Retina (tissue), 1 donor: ENCODE measurements around the gene STUB1.

Experiments
- DNase-seq: peaks from one replicate; pipeline ENCODE4 v3.0.0-alpha.2; 2016

STUB1 gene

DNA sequence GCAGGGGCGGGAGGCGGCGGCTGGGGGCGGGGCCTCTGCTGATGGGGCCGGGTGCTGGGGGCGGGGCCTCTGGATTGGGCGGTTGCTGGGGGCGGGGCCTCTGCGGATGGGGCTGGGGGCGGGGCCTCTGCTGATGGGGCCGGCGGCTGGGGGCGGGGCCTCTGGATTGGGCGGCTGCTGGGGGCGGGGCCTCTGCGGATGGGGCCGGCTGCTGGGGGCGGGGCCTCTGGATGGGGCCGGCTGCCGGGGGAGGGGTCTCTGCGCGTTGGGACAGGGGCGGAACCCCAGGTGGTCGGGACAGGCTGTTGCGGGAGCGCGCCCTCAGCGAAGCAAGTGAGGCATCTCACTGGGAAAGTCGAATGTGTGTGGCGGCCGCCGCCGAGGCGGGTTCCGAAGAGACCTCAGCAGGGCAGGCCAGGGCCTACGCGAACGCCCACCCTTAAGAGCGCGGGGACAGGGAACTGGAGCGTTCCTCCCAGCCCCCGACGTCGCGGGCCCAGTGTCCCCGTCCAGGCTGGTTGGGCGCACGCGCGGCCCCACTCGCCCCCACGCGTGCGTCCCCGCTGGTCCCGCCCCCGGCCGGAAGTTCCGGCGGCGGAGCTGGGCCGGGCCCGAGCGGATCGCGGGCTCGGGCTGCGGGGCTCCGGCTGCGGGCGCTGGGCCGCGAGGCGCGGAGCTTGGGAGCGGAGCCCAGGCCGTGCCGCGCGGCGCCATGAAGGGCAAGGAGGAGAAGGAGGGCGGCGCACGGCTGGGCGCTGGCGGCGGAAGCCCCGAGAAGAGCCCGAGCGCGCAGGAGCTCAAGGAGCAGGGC, at the start of gene STUB1:
Gene STUB1 (plus strand): TSS at position 597 of the 811 bp plus-strand sequence. CDS start 116 bp downstream, at position 713.
- DNase-seq: peak; percentile 90

DNA sequence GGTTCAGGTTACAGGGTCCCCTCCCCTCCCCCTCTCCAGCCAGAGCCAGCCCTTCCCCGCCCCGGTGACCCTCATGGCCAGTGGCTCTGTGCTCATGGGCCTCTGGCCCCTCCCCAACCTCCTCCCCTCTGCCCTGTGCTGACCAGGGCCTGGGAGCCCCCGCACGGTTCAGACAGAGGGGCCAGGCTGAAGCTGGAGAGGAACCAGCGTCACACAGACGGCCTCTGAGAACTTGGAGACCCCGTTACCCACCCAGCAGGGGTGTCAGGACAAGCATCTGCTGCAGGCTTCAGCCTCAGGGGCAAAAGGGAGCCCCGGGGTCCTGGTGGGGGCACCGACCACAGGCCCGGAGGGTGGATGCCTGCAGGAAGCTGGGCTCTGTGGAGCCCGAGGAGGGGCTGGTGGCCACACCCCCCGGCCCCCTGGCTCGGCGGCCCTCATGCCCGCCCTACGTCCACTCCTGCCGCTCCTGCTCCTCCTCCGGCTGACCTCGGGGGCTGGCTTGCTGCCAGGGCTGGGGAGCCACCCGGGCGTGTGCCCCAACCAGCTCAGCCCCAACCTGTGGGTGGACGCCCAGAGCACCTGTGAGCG, 49.3 kb upstream of the STUB1 start, which contains the start of gene WFIKKN1:
Gene WFIKKN1 (plus strand): TSS at position 171 of the 591 bp plus-strand sequence. CDS start 269 bp downstream, at position 440.
- DNase-seq: peak; percentile 73

DNA sequence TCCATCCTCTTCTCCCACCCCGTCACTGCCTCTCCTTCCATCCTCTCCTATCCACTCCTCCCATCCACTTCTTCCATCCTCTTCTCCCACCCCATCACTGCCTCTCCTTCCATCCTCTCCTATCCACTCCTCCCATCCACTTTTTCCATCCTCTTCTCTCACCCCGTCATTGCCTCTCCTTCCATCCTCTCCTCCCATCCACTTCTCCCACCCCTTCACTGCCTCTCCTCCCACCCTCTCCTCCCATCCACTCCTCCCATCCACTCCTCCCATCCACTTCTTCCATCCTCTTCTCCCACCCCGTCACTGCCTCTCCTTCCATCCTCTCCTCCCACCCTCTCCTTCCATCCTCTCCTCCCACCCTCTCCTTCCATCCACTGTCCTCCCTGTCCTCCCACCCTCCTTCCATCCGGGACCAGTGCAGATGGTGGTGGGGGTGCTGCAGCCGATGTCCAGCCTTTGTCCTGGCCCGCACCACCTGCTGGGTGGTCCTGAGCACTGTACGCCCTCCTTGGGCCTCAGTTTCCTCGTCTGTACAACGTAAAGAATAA, 48.3 kb upstream of the STUB1 start:
- no peak for DNase-seq

DNA sequence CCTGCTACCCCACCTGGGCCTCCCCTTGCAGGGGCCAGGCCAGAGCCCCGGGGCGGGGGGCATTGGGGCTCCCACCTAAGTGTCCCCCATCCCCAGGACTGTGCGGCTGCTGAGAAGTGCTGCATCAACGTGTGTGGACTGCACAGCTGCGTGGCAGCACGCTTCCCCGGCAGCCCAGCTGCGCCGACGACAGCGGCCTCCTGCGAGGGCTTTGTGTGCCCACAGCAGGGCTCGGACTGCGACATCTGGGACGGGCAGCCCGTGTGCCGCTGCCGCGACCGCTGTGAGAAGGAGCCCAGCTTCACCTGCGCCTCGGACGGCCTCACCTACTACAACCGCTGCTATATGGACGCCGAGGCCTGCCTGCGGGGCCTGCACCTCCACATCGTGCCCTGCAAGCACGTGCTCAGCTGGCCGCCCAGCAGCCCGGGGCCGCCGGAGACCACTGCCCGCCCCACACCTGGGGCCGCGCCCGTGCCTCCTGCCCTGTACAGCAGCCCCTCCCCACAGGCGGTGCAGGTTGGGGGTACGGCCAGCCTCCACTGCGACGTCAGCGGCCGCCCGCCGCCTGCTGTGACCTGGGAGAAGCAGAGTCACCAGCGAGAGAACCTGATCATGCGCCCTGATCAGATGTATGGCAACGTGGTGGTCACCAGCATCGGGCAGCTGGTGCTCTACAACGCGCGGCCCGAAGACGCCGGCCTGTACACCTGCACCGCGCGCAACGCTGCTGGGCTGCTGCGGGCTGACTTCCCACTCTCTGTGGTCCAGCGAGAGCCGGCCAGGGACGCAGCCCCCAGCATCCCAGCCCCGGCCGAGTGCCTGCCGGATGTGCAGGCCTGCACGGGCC, 47.5 kb upstream of the STUB1 start:
- DNase-seq: no peak

DNA sequence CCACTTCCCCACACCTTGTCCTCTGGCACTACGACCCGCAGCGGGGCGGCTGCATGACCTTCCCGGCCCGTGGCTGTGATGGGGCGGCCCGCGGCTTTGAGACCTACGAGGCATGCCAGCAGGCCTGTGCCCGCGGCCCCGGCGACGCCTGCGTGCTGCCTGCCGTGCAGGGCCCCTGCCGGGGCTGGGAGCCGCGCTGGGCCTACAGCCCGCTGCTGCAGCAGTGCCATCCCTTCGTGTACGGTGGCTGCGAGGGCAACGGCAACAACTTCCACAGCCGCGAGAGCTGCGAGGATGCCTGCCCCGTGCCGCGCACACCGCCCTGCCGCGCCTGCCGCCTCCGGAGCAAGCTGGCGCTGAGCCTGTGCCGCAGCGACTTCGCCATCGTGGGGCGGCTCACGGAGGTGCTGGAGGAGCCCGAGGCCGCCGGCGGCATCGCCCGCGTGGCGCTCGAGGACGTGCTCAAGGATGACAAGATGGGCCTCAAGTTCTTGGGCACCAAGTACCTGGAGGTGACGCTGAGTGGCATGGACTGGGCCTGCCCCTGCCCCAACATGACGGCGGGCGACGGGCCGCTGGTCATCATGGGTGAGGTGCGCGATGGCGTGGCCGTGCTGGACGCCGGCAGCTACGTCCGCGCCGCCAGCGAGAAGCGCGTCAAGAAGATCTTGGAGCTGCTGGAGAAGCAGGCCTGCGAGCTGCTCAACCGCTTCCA, 46.7 kb upstream of the STUB1 start:
- DNase-seq: no peak

DNA sequence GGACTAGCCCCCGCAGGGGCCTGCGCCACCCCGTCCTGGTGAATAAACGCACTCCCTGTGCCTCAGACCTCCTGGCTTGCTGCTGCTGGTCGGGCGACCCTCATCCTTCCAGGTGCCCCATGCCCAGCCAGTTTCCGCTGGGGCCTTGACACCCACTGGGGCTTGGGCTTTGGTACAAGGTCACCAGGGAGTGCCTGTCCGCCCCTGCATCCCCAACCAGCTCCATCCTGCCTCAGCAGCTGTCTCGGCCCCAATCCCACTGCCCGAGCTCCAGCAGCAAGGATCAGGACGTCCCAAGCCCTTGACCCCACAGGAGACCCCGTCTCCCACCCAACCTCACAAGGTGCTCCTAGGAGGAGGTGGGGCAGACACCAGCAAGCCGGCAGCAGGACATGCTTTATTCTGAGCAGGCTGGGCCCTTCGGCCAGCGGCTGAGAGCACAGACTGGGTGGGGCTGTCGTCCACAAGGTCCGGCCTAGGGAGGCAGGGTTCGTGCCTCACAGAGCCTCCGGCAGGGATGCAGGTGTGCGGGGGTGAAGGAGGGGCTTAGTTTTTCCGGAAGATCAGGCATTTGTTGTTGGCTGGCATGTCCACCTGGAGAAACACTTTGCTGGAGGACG, 46.0 kb upstream of the STUB1 start:
- no peak for DNase-seq

DNA sequence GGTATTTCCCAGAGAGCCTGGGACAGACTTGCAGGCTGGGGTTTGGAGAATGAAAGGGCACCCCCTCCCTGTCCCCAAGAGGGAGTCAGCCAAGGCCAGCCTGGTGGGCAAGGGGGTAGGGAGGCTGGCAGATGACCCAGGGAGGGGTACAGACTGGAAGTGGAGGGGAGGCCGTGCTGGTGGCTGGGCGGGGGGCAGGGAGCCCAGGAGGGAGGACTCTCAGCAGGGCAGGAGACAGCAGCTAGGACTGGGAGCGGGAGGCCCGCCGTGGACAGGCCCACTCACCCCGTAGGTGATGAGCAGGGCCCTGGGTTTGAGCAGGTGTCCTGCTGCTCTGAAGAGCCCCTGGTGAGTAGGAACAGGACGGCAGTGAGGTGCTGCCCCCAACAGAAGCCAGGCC, 45.2 kb upstream of the STUB1 start:
- no peak for DNase-seq

DNA sequence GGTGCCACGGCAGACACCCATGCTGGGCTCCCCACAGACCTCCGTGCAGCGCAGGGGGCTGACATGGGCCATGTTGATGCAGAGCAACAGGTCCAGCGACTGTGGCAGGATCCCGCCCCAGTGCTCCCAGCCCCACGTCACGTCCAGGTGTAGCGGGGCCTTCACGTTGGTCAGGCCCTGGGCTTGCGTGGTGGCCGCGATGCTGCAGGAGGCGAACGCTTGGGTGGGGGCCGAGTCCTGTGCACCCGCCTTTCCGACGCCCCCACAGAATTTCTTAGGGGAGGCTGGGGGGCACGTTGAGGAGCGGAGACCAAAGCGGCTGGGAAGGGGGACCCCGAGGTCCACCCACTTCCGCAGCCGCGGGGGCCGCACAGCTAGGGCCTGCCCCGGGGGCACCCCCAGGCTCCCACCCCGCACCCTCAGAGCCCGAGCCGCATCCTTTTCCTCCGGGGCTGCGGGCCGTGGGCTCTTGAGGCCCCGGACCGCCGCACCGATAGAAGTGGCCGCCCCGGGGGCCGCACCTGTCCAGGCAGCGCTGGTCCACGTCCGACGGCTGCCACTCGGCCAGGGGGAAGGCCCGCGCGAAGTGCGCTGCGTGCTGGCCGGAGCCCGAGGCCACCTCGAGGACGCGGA, 44.5 kb upstream of the STUB1 start:
- DNase-seq: no peak

DNA sequence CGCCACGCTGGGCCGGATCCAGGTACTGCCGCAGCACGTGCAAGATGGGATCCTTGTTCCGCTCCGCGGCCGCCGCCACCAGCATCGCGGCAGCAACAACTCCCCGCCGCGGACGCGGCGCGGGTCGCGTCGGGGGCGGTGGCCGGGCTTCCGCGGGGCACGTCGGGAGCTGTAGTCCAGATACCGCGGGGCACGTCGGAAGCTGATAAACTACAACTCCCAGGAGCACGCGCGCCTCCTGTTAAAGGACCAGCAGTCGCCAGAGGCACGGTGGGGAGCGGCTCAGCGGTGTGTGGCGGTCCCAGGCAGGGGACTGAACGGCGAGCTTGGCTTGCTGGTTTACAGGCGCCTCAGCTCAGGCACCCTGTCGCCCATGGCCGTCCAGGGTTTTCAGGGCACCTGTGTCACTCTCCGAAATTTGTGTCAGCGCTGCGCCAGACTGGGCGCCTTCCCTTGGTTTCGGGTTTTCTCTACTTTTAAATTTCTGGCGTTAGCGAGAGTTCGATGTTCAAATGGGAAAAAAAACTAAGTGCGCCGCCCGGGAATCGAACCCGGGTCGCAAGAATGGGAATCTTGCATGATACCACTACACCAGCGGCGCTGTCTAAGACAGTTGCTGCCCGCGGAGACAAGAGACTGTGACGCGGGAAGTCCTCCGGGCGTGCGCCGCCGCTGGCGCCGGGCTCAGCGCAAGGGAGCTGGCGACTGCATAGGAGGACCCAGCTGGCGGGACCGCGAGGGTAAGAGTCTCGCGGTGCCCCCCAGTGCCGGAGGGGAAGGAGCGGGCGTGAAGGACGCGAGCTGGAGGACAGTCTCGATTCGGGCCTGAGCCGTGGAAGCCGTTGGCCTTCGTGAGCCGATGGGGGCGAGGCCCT, 43.8 kb upstream of the STUB1 start, which contains the start of gene METTL26:
Gene METTL26 (minus strand): TSS at position 100 of the 875 bp plus-strand sequence. CDS start 15 bp downstream, at position 85.
- DNase-seq: peak; percentile 99

DNA sequence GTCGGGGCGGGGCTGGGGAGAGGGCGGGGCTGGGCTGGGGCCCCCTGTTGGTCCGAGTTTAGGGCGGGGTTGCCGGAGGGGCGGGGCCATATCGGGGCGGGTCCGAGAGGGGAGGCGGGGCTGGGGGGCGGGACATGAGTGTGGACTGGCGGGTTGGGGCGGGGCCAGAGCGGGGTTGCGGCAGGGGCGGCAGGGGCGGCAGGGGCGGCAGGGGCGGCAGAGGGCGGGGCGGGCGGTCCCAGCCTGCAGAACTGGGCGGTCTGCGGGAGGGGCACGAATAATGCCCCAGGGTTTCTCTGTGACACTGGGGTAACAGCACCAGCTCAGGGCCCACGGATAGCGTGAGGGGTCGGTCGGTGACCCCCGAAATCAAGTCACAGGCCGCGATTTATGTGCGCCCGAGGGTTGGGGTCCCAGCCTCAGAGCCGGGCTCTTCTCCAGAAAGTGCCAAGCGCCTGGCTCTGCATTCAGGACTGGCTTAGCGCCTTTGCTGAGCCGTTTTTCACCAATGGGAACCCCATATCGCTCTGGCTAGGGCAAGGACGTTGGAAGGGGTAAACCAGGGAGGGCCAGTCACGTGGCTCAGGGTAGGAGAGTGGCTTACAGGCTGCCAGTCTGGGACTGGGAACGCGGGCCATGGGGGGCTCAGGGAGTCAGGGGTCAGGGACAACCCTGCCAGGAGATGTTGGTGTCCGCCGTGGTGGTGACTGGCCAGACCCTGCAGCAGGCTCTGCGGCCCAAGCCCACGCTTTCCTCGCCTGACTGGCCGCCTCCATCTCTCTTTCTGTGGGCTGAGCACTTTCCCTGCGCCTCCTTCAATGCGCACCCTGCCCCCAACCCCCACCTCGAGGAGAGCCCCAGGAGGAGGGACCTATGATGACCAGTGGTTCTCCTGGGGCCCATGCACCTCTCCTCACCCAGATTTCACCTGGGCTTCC, 42.9 kb upstream of the STUB1 start:
- peak; percentile 76 for DNase-seq

DNA sequence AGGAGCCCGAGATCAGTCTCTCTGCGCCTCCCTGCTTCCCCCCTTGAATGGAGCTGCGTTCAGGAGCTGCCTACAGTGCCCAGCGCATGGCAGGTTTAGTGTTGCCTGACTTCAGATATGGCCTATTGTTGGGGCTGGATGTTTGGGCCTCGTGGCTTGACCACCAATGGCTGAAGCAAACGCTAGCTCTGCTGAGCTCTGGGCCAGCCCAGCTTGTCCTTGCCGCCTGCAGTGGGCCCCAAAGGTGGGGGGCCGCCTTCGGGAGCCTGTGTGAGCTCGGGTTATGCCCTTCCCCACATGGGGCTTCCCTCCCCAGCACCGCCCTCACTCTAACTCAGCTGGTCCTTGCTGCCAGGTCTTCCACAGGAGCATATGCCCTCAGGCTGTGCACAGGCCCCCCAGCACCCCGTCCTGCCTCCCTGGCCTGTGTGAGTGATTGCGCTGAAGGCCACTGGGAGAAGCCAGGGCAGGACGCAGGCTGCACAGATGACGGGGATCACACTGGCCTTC, 42.1 kb upstream of the STUB1 start:
- no peak for DNase-seq

DNA sequence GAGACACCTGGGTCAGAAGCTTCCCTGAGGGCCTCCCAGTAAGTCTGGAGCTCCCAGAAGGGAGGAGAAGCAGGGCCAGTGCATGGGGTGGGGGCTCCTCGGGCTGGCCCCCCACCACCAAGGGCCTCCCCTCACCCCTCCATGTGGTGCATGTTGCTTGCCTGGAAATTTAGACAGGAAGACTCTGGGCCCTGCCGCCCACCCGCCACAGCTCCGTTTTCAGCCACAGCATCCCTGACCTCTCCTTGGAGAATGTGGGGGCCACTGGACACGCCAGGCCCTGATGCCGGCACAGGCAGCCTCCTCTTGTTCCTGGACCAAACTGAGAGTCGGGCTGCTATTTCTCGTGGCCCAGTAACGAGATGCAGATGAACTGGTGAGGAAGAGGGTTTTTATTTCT, 41.4 kb upstream of the STUB1 start:
- no peak for DNase-seq

DNA sequence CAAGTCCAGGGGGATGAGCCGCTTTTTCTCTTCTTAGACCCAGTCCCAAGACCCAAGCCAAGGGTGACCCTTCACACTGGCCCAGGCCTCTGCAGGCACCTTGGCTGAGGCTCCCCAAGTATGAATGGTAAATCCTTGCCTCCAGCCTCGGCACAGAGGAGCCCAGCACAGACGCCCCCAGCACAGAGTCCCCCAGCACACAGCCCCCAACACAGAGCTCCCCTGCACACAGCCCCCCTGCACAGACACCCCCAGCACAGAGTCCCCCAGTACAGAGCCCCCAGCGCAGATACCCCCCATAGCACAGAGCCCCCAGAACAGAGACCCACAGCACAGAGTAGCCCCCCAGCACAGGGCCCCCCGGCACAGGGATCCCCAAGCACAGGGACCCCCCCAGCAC, 39.6 kb upstream of the STUB1 start:
- DNase-seq: no peak

DNA sequence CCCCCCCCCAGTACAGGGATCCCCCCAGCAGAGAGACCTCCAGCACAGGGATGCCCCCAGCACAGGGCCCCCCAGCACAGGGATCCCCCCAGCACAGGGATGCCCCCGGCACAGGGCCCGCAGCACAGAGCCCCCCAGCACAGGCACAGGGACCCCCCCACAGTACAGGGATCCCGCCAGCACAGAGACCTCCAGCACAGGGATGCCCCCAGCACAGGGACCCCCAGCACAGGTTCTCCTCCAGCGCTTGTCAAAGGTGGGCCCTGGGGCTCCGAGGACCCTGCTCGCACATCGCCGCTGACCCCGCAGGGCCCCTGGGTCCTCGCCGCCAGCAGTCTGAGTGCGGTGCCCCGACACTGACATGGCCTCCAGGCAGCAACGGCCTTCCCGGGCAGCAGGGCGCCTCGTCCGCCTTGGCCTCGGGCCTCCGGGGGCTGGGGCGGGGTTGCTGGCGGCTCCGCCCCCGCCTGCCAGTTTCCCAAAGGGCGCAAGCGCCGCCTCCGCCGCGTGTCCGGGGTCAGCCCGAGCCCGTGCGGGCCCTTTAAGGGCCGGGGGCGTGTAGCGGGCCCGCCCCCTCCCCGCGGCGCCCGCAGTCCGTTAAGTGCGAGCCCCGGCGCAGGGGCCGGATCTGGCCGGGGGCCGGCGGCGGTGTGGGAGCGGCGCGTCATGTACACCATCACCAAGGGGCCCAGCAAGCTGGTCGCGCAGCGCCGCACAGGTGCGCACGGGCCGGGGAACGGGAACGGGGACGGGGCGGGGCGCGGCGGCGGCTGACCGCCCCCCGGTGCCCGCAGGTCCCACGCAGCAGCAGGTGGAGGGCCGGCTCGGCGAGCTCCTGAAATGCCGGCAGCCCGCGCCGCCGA, 38.7 kb upstream of the STUB1 start, which contains the start of gene MCRIP2:
Gene MCRIP2 (plus strand): TSS at position 503 of the 863 bp plus-strand sequence. CDS start 164 bp downstream, at position 667.
- DNase-seq: peak; percentile 86

DNA sequence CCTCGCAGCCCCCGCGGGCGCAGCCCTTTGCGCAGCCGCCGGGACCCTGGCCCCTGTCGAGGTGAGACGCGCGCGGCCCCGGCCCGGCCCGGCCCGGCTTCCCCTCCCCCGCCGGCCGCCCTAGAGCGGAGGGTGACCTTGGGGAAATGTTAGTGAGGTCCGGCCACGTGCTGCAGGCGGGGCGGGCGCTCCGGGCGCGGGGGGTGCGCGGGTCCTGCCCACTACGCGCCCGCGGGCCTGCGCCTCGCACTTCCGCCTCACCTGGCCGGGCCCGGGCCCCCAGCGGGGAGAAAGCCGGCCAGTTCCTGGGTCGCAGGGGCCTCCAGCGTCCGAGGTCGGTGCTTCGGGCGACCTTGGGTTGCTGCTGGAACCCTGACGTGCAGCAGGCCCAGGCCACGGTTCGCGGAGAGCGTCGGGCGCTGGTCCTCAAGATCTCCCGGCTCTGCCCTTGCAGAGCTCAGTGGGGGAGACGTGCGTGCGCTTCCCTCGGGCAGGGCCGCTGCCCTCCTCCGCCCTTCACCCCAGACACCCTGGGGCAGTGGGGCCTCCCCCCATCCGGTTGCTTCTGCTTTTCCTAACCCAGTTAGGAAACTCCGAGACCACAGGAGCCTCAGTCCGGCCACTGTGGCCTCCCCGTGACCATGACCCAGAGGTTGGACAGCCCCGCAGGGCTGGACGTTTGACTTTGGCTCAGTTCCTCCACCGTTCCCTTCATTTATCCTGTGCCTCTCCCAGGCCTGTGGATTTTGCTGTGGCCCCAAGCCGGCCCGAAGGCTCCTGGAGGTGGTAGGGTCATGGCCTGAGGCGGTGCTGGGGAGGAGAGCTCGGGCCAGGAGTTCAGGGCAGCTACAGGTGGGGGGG, 37.8 kb upstream of the STUB1 start:
- DNase-seq: peak; percentile 60

DNA sequence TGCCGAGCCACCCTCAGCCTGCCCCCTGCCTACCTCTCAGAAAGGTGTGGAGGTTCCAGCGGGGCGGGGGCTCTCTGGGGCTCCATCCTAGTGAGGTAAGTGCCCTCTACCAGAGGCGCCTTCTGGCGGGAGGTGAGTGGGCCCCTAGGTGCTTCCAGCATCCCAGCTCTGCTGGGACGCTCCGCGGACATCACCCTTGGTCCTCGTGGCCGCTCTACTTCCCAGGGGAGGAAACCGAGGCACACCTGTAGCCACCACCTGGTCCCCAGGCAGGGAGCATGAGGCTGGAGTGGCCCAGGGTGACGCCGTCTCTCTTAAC, 37.2 kb upstream of the STUB1 start:
- no peak for DNase-seq

DNA sequence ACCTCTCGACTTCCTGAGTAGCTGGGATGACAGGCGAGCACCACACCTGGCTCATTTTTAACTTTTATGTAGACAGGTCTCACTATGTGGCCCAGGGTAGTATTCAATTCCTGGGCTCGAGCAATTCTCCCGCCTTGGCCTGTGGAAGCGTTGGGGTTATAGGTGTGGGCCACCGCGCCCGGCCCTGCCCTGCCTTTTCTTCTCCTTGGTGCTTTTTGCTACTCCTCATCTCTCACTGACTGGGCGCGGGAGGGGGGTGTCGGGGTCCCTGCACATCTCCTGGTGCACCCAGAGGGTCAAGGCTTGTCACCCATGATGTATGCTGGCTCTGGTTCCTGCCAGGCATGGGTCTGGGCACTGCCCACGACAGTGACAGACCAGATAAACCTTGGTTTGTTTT, 35.7 kb upstream of the STUB1 start:
- DNase-seq: no peak
